Common myeloid progenitor, CD34-positive (primary cell): Measurements from ENCODE around the gene TRIM62.

Experiments used
- CTCF ChIA-PET: fragments of 350-600 bp; sonication (Branson Sonifier 250); formaldehyde crosslinking; loops from one replicate; lab custom pipeline; 2021; ENCODE audit warnings: antibody characterized with exemption; lab: Charles Lee
- POLR2A ChIA-PET: fragments of 350-600 bp; sonication (Branson Sonifier 250); formaldehyde crosslinking; loops from one replicate; lab custom pipeline; 2021; ENCODE audit warnings: antibody characterized with exemption; lab: Charles Lee
- DNase-seq, 3 donors: peaks; one replicate each; pipeline versions ENCODE4 v3.0.0 to v3.0.0-alpha.2; 2013
- H3K27ac ChIP-seq, 2 experiments: 1 replicate in 1 of 2; 2 replicates in 1 of 2; pipeline ENCODE4 v1.7.0; 2013; ENCODE audit warnings: inconsistent platforms in 2 of 2, low read length in 2 of 2, mild to moderate bottlenecking in 2 of 2, low read depth in 1 of 2, moderate library complexity in 1 of 2; ENCODE audit not compliant: severe bottlenecking in 2 of 2, insufficient read depth in 1 of 2, poor library complexity in 1 of 2
- H3K27me3 ChIP-seq, 5 experiments: replicated peaks in 2 of 5; 1 replicate in 3 of 5; 2 replicates in 2 of 5; pipeline versions ENCODE4 v1.6.1 to v1.7.0; 2013; ENCODE audit warnings: low read length in 4 of 5, mild to moderate bottlenecking in 2 of 5, moderate library complexity in 2 of 5, inconsistent platforms in 1 of 5; ENCODE audit not compliant: insufficient read depth in 5 of 5, control insufficient read depth in 4 of 5
- H3K36me3 ChIP-seq, 4 experiments: 1 replicate in 2 of 4; 2 replicates in 2 of 4; pipeline versions ENCODE4 v1.6.1 to v1.7.0; 2013; ENCODE audit warnings: low read length in 3 of 4, control low read depth in 1 of 4, mild to moderate bottlenecking in 1 of 4; ENCODE audit not compliant: control insufficient read depth in 4 of 4, insufficient read depth in 4 of 4
- H3K4me1 ChIP-seq, 4 experiments: 1 replicate in 3 of 4; 2 replicates in 1 of 4; pipeline versions ENCODE4 v1.6.1 to v1.7.1; 2013; ENCODE audit warnings: low read length in 3 of 4, mild to moderate bottlenecking in 3 of 4, control low read depth in 1 of 4, inconsistent platforms in 1 of 4, moderate library complexity in 1 of 4; ENCODE audit not compliant: control insufficient read depth in 4 of 4, insufficient read depth in 4 of 4; ENCODE audit errors: control extremely low read depth in 1 of 4
- H3K4me3 ChIP-seq, 7 experiments: 1 replicate in 4 of 7; 2 replicates in 3 of 7; pipeline versions ENCODE4 v1.5.1 to v1.7.0; 2013; ENCODE audit warnings: mild to moderate bottlenecking in 7 of 7, low read length in 6 of 7, moderate library complexity in 6 of 7, inconsistent platforms in 2 of 7, low read depth in 2 of 7, control low read depth in 1 of 7; ENCODE audit not compliant: insufficient read depth in 4 of 7, control insufficient read depth in 1 of 7; ENCODE audit errors: extremely low read depth in 1 of 7
- H3K9me3 ChIP-seq, 5 experiments: 1 replicate in 4 of 5; 2 replicates in 1 of 5; pipeline versions ENCODE4 v1.6.1 to v1.7.1; 2013; ENCODE audit warnings: low read length in 4 of 5, mild to moderate bottlenecking in 2 of 5, inconsistent platforms in 1 of 5, low read depth in 1 of 5, moderate library complexity in 1 of 5; ENCODE audit not compliant: control insufficient read depth in 4 of 5, insufficient read depth in 2 of 5; ENCODE audit errors: control extremely low read depth in 1 of 5
- WGBS: methylation state at CpG from one replicate; pipeline ENCODE4 v1.1.5; 2013; ENCODE audit not compliant: insufficient coverage; 5-methylcytosine and 5-hydroxymethylcytosine counted together

The TRIM62 gene

GRCh38 chr1:33190701-33191100, 8.9 kb upstream of the TRIM62 start:
- no peak overlapping the region for H3K4me3 ChIP-seq
- WGBS = 100% methylated on average over 1 of the region's 2 CpGs
- POLR2A ChIA-PET = no interaction called here
- H3K9me3 ChIP-seq = peaks cover 0 to 2% (median 0%) of the 10 kb centered on the region in 5 experiments
- H3K36me3 ChIP-seq = no peaks in the 10 kb centered on the region
- peaks cover 0 to 3% (median 0%) of the 10 kb centered on the region in 5 experiments for H3K27me3 ChIP-seq
- DNase-seq = no peak
- CTCF ChIA-PET = interaction anchor here (0.6 kb wide), 1 partner anchor 528 kb away, joined by 3 read pairs; no protein-coding TSS in a partner anchor
- H3K4me1 ChIP-seq = no peaks in the 10 kb centered on the region
- H3K27ac ChIP-seq = no peak overlapping the region

- POLR2A ChIA-PET = no interaction called here
- Histone ChIP-seq H3K36me3 (no peaks in the 10 kb centered on the region), H3K27me3 (peaks cover 0 to 5% (median 0%) of the 10 kb centered on the region in 5 experiments), H3K27ac (no peak overlapping the region), H3K9me3 (peaks cover 0 to 2% (median 0%) of the 10 kb centered on the region in 5 experiments), H3K4me3 (no peak overlapping the region), H3K4me1 (no peaks in the 10 kb centered on the region)
- CTCF ChIA-PET = interaction anchor here (1.8 kb wide), 1 partner anchor 51 kb away, joined by 4 read pairs; no protein-coding TSS in a partner anchor
- WGBS = 91% methylated on average over 6 of the region's 6 CpGs
- no peak for DNase-seq
Observed at GRCh38 chr1:33188572-33189275, 6.9 kb upstream of the TRIM62 start.

GRCh38 chr1:33186936-33187335, 5.1 kb upstream of the TRIM62 start:
- Histone ChIP-seq H3K36me3 (no peaks in the 10 kb centered on the region), H3K27ac (no peak overlapping the region), H3K4me3 (no peak overlapping the region), H3K9me3 (peaks cover 0 to 2% (median 0%) of the 10 kb centered on the region in 5 experiments), H3K27me3 (peaks cover 0 to 3% (median 0%) of the 10 kb centered on the region in 5 experiments), H3K4me1 (peaks cover 4 to 9% (median 5%) of the 10 kb centered on the region in 4 experiments)
- WGBS = 100% methylated on average over 1 of the region's 1 CpG
- ChIA-PET CTCF (interaction anchor here (1.8 kb wide), 1 partner anchor 49 kb away, joined by 4 read pairs; no protein-coding TSS in a partner anchor), POLR2A (no interaction called here)
- DNase-seq = no peak

GRCh38 chr1:33185541-33185940, 3.7 kb upstream of the TRIM62 start:
- POLR2A ChIA-PET = no interaction called here
- Histone ChIP-seq H3K27ac (no peak overlapping the region), H3K4me3 (no peak overlapping the region), H3K9me3 (no peaks in the 10 kb centered on the region), H3K27me3 (peaks cover 0 to 1% (median 0%) of the 10 kb centered on the region in 5 experiments), H3K36me3 (no peaks in the 10 kb centered on the region), H3K4me1 (peaks cover 4 to 17% (median 13%) of the 10 kb centered on the region in 4 experiments)
- no peak for DNase-seq
- CTCF ChIA-PET = no interaction called here

GRCh38 chr1:33183306-33183705, 1.5 kb upstream of the TRIM62 start:
- Histone ChIP-seq H3K36me3 (peaks cover 0 to 2% (median 0%) of the 10 kb centered on the region in 4 experiments), H3K27ac (no peak overlapping the region), H3K27me3 (peaks cover 0 to 1% (median 0%) of the 10 kb centered on the region in 5 experiments), H3K4me3 (no peak overlapping the region), H3K4me1 (peaks cover 4 to 22% (median 18%) of the 10 kb centered on the region in 4 experiments), H3K9me3 (no peaks in the 10 kb centered on the region)
- 100% methylated on average over 2 of the region's 2 CpGs for WGBS
- no peak for DNase-seq
- POLR2A ChIA-PET = no interaction called here
- CTCF ChIA-PET = no interaction called here

- Histone ChIP-seq H3K27ac (no peak overlapping the region), H3K27me3 (peaks cover 0 to 1% (median 0%) of the 10 kb centered on the region in 5 experiments), H3K4me1 (peaks cover 4 to 22% (median 18%) of the 10 kb centered on the region in 4 experiments), H3K9me3 (no peaks in the 10 kb centered on the region), H3K36me3 (peaks cover 0 to 2% (median 0%) of the 10 kb centered on the region in 4 experiments), H3K4me3 (no peak overlapping the region)
- 66% methylated on average over 7 of the region's 8 CpGs for WGBS
- ChIA-PET POLR2A (interaction anchor here (0.6 kb wide), 1 partner anchor 79 kb away, joined by 3 read pairs; no protein-coding TSS in a partner anchor), CTCF (no interaction called here)
- no peak for DNase-seq
Observed at GRCh38 chr1:33182896-33183295, 1.1 kb upstream of the TRIM62 start.

- Histone ChIP-seq H3K4me1 (peaks cover 4 to 22% (median 18%) of the 10 kb centered on the region in 4 experiments), H3K4me3 (peak overlapping the region in 5 of 7 experiments; percentile 68 to 88 (median 73)), H3K36me3 (peaks cover 0 to 2% (median 0%) of the 10 kb centered on the region in 4 experiments), H3K27me3 (peaks cover 0 to 1% (median 0%) of the 10 kb centered on the region in 5 experiments), H3K27ac (no peak overlapping the region), H3K9me3 (no peaks in the 10 kb centered on the region)
- ChIA-PET CTCF (no interaction called here), POLR2A (interaction anchor here (0.6 to 1.6 kb wide), 3 partner anchors 37 to 167 kb away, joined by 3 read pairs; no protein-coding TSS in a partner anchor)
- 44% methylated on average over 2 of the region's 5 CpGs for WGBS
- DNase-seq = peak in 2 of 3 donors; percentile 25 to 28
Observed at GRCh38 chr1:33182401-33182841, 578 bp upstream of the TRIM62 start.
